ENCODE measurements around the gene ERBB4.

DNA sequence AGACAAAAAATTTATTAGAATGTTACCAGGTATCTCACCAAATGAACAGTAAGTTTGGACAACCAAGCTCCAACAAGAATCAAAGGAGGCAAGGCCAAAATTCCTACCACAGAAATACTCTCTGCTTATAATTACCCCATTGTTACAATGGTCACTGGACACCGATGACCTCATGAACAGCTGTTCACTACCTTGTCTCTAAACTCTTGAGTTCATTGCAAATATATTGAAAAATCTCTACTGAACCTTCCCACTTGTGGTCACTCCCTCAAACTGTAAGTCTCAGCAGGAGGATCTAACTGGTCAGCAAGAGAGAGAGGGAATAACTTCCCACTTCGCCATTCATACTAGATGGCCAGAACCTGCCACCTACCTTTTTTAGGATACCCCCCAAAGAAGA, 50.0 kb downstream of the ERBB4 start:
- TF ChIP-seq, protein P1, sequence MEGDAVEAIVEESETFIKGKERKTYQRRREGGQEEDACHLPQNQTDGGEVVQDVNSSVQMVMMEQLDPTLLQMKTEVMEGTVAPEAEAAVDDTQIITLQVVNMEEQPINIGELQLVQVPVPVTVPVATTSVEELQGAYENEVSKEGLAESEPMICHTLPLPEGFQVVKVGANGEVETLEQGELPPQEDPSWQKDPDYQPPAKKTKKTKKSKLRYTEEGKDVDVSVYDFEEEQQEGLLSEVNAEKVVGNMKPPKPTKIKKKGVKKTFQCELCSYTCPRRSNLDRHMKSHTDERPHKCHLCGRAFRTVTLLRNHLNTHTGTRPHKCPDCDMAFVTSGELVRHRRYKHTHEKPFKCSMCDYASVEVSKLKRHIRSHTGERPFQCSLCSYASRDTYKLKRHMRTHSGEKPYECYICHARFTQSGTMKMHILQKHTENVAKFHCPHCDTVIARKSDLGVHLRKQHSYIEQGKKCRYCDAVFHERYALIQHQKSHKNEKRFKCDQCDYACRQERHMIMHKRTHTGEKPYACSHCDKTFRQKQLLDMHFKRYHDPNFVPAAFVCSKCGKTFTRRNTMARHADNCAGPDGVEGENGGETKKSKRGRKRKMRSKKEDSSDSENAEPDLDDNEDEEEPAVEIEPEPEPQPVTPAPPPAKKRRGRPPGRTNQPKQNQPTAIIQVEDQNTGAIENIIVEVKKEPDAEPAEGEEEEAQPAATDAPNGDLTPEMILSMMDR (IDR thresholded peaks at IDR 0.05): no peak
- no peak for TF ChIP-seq ZFX (IDR thresholded peaks at IDR 0.05; ENCODE audit: borderline replicate concordance)

Data from 22Rv1 (cell line).